Measurements from ENCODE around the gene IFFO2. TPM values are rescaled to one million over a fixed set of nuclear protein-coding genes. Genes with fewer than 3 reads are reported as not detected.

Gene IFFO2
- total RNA-seq, 2 experiments from 2014 or later, result 48.3 to 62.7 TPM

GRCh38 chr1:18865176-18865575, 91.3 kb downstream of the IFFO2 start:
- POLR2A ChIA-PET, result no interaction called here
- no peak overlapping the region for H3K27ac Mint-ChIP-seq
- DNase-seq, result no peak
- no peak overlapping the region for H3K4me3 Mint-ChIP-seq
- no peaks in the 10 kb centered on the region for H3K4me1 Mint-ChIP-seq
- H3K9me3 Mint-ChIP-seq (ENCODE audit: low read depth), result no peaks in the 10 kb centered on the region
- no peak for ATAC-seq
- intact Hi-C loops (cut with DNase I, micrococcal nuclease), result no loop called here
- H3K27me3 Mint-ChIP-seq, result peaks cover 5% of the 10 kb centered on the region
- CTCF ChIA-PET, result interaction anchor here (0.7 kb wide), 1 partner anchor 19 kb away, joined by 3 read pairs; no protein-coding TSS in a partner anchor
- no peaks in the 10 kb centered on the region for H3K36me3 Mint-ChIP-seq (ENCODE audit: low read depth)

DNA sequence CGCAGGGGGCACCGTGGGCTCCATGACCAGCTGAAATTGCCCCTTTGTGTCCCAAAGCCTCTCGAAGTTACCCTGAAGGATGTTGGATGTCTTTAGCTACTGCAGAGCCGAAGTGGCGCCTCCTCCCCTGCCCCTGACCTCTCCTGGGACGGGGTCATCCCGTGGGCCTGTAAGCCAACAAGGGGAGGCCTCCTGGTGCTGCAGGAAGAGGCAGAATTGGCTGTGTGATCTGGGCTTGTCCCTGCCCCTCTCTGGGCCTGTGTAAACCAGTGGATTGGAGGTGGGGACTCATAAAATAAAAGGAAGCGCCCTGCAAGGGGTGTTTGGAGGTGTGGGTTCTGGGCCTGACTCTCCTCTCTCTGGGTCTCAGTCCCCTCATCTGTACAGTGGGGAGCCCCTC, 94.9 kb downstream of the IFFO2 start:
- no peaks in the 10 kb centered on the region for H3K36me3 Mint-ChIP-seq (ENCODE audit: low read depth)
- ChIA-PET POLR2A (no interaction called here), CTCF (no interaction called here)
- ATAC-seq, result no peak
- no peak for DNase-seq
- H3K4me3 Mint-ChIP-seq, result no peak overlapping the region
- H3K4me1 Mint-ChIP-seq, result no peaks in the 10 kb centered on the region
- no peaks in the 10 kb centered on the region for H3K9me3 Mint-ChIP-seq (ENCODE audit: low read depth)
- peaks cover under 1% of the 10 kb centered on the region for H3K27me3 Mint-ChIP-seq
- no peak overlapping the region for H3K27ac Mint-ChIP-seq
- intact Hi-C loops (cut with DNase I, micrococcal nuclease), result no loop called here

DNA sequence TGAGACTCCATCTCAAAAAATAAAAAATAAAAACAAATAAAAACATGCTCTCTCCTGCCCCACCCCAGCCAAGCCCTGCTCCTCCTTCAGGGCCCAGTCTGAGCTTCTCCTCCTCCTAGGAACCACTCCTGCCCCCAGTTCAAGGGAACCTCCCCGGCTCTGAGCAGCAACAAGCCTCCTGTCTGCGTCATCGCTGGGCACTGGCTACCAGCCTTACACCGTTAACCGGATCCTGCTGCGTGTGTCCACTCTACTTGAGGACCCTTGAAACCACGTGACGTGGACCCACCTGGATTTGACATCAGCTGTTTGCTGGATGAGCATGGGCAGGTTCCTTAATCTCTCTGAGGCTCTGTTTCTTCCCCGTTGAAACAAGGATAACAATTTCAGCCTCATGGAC, 95.4 kb downstream of the IFFO2 start:
- intact Hi-C loops (cut with DNase I, micrococcal nuclease), result no loop called here
- POLR2A ChIA-PET, result no interaction called here
- Mint-ChIP-seq H3K4me1 (no peaks in the 10 kb centered on the region), H3K36me3 (ENCODE audit: low read depth) (no peaks in the 10 kb centered on the region), H3K27ac (no peak overlapping the region), H3K4me3 (no peak overlapping the region), H3K9me3 (ENCODE audit: low read depth) (no peaks in the 10 kb centered on the region), H3K27me3 (no peaks in the 10 kb centered on the region)
- CTCF ChIA-PET, result no interaction called here
- ATAC-seq, result no peak
- no peak for DNase-seq

- Mint-ChIP-seq H3K27ac (no peak within 1 kb of the TSS), H3K9me3 (ENCODE audit: low read depth) (no peaks in the 10 kb centered on the region), H3K4me3 (no peak within 1 kb of the TSS), H3K27me3 (peaks cover 3% of the 10 kb centered on the region), H3K36me3 (ENCODE audit: low read depth) (no peaks in the 10 kb centered on the region), H3K4me1 (no peaks in the 10 kb centered on the region)
- CTCF ChIA-PET, result no interaction called here
- DNase-seq (no peak), ATAC-seq (no peak)
- POLR2A ChIA-PET, result no interaction called here
- intact Hi-C loops (cut with DNase I, micrococcal nuclease), result no loop called here
Measured at GRCh38 chr1:18859560-18859959, 96.9 kb downstream of the IFFO2 start, which contains the start of gene TAS1R2. Gene TAS1R2 (minus strand): TSS chr1:18859660. CDS start chr1:18859660, 0 bp downstream.

GRCh38 chr1:18858070-18858688, 98.3 kb downstream of the IFFO2 start:
- no peak for ATAC-seq

GRCh38 chr1:18856435-18856834, 100.0 kb downstream of the IFFO2 start:
- ATAC-seq, result no peak
- Mint-ChIP-seq H3K36me3 (ENCODE audit: low read depth) (no peaks in the 10 kb centered on the region), H3K9me3 (ENCODE audit: low read depth) (no peaks in the 10 kb centered on the region), H3K4me1 (no peaks in the 10 kb centered on the region), H3K27ac (no peak overlapping the region), H3K27me3 (peaks cover 3% of the 10 kb centered on the region), H3K4me3 (no peak overlapping the region)
- no peak for DNase-seq
- ChIA-PET CTCF (interaction anchor here (1.4 kb wide), 1 partner anchor 28 kb away, joined by 6 read pairs; no protein-coding TSS in a partner anchor), POLR2A (no interaction called here)
- intact Hi-C loops (cut with DNase I, micrococcal nuclease), result no loop called here

More at GRCh38 chr1:18858070-18858688, 98.3 kb downstream of the IFFO2 start:
- Mint-ChIP-seq H3K27me3 (peaks cover 3% of the 10 kb centered on the region), H3K27ac (no peak overlapping the region), H3K4me1 (no peaks in the 10 kb centered on the region), H3K4me3 (no peak overlapping the region), H3K9me3 (ENCODE audit: low read depth) (no peaks in the 10 kb centered on the region), H3K36me3 (ENCODE audit: low read depth) (no peaks in the 10 kb centered on the region)
- ChIA-PET POLR2A (no interaction called here), CTCF (no interaction called here)
- intact Hi-C loops (cut with DNase I, micrococcal nuclease), result no loop called here
- DNase-seq, result no peak

GRCh38 chr1:18855573-18855972, 100.9 kb downstream of the IFFO2 start:
- Mint-ChIP-seq H3K36me3 (ENCODE audit: low read depth) (no peaks in the 10 kb centered on the region), H3K27ac (no peak overlapping the region), H3K4me1 (no peaks in the 10 kb centered on the region), H3K4me3 (no peak overlapping the region), H3K9me3 (ENCODE audit: low read depth) (no peaks in the 10 kb centered on the region), H3K27me3 (peaks cover 3% of the 10 kb centered on the region)
- ChIA-PET CTCF (interaction anchor here (1.4 kb wide), 1 partner anchor 29 kb away, joined by 6 read pairs; no protein-coding TSS in a partner anchor), POLR2A (no interaction called here)
- DNase-seq (no peak), ATAC-seq (no peak)
- intact Hi-C loops (cut with DNase I, micrococcal nuclease), result no loop called here

- ATAC-seq (no peak), DNase-seq (no peak)
- Mint-ChIP-seq H3K4me1 (no peaks in the 10 kb centered on the region), H3K4me3 (no peak overlapping the region), H3K27ac (no peak overlapping the region), H3K36me3 (ENCODE audit: low read depth) (no peaks in the 10 kb centered on the region), H3K27me3 (peaks cover 3% of the 10 kb centered on the region), H3K9me3 (ENCODE audit: low read depth) (no peaks in the 10 kb centered on the region)
- ChIA-PET POLR2A (no interaction called here), CTCF (no interaction called here)
- intact Hi-C loops (cut with DNase I, micrococcal nuclease), result no loop called here
Measured at GRCh38 chr1:18854331-18855025, 102.0 kb downstream of the IFFO2 start.

Small RNA genes within 50 kb of the gene (microRNA-seq; reads per million reads assigned to microRNA genes)
- gene MIR1290 (ENCODE audit: borderline replicate concordance) (not detected), gene MIR4695 (ENCODE audit: borderline replicate concordance) (not detected)

Other genes starting within 250 kb of the IFFO2 start
- gene TAS1R2, start 97.0 kb downstream of the IFFO2 start, total RNA-seq, result not detected
- gene ALDH4A1, start 54.1 kb downstream of the IFFO2 start, total RNA-seq, result 1 to 10 TPM; 4.4 to 5.8 TPM

Measured in activated CD4-positive, alpha-beta T cell treated with anti-CD3 and anti-CD28 coated beads for 36 hours (primary cell).